GM23338 (cell line): ENCODE results near the gene PARP14. TPM values are rescaled to one million over a fixed set of nuclear protein-coding genes. Genes with fewer than 3 reads are reported as not detected.

Experiments
- ATAC-seq: fragments of 200-7000 bp; cut with Tn5 transposase; 3 replicates; pipeline ENCODE4 v1.9.1; 2020
- DNase-seq: peaks from one replicate; pipeline ENCODE4 v3.0.0-alpha.2; 2015; ENCODE audit warnings: low spot score
- H2AFZ ChIP-seq: fragments of 200-600 bp; sonication (generic); 2 replicates; pipeline ENCODE4 v1.8.0; 2016; ENCODE audit warnings: antibody characterized with exemption, mild to moderate bottlenecking, moderate library complexity
- H3F3A ChIP-seq: fragments of 200-600 bp; sonication (generic); replicated peaks from 2 replicates; pipeline ENCODE4 v1.8.0; 2017; ENCODE audit warnings: antibody characterized with exemption, mixed run types, low read depth
- H3K27ac ChIP-seq: fragments of 200-600 bp; sonication (generic); 2 replicates; pipeline ENCODE4 v1.6.1; 2016; ENCODE audit warnings: low read depth
- H3K27me3 ChIP-seq: fragments of 200-600 bp; sonication (generic); 2 replicates; pipeline ENCODE4 v1.8.0; 2016; ENCODE audit warnings: mild to moderate bottlenecking, mixed run types, moderate library complexity; ENCODE audit not compliant: insufficient read depth
- H3K36me3 ChIP-seq: fragments of 200-600 bp; sonication (generic); 2 replicates; pipeline ENCODE4 v1.8.0; 2016; ENCODE audit warnings: mild to moderate bottlenecking; ENCODE audit not compliant: insufficient read depth
- H3K4me1 ChIP-seq: fragments of 200-600 bp; sonication (generic); 2 replicates; pipeline ENCODE4 v1.8.0; 2016; ENCODE audit warnings: mild to moderate bottlenecking, moderate library complexity; ENCODE audit not compliant: insufficient read depth
- H3K4me2 ChIP-seq: fragments of 200-600 bp; sonication (generic); 2 replicates; pipeline ENCODE4 v1.7.1; 2017; ENCODE audit warnings: mixed run types
- H3K4me3 ChIP-seq: fragments of 200-600 bp; sonication (generic); 2 replicates; pipeline ENCODE4 v1.6.1; 2016; ENCODE audit warnings: mixed run types
- H3K79me2 ChIP-seq: fragments of 200-600 bp; sonication (generic); replicated peaks from 2 replicates; pipeline ENCODE4 v1.8.0; 2017; ENCODE audit warnings: mild to moderate bottlenecking; ENCODE audit not compliant: insufficient read depth
- H3K9me2 ChIP-seq: fragments of 200-600 bp; sonication (generic); 2 replicates; pipeline ENCODE4 v1.8.0; 2017; ENCODE audit not compliant: insufficient read depth
- H4K20me1 ChIP-seq: fragments of 200-600 bp; sonication (generic); replicated peaks from 2 replicates; pipeline ENCODE4 v1.8.0; 2017; ENCODE audit warnings: mild to moderate bottlenecking; ENCODE audit not compliant: insufficient read depth
- H3K27ac Mint-ChIP-seq: 2 replicates; pipeline ENCODE4 v1.8.0; 2020; ENCODE audit warnings: inconsistent platforms, mild to moderate bottlenecking, moderate library complexity, mixed read lengths
- H3K27me3 Mint-ChIP-seq: 3 replicates; pipeline ENCODE4 v1.8.0; 2022; ENCODE audit warnings: low read depth, mild to moderate bottlenecking, moderate library complexity, mixed read lengths, inconsistent platforms; ENCODE audit not compliant: insufficient read depth, poor library complexity
- H3K36me3 Mint-ChIP-seq: 3 replicates; pipeline ENCODE4 v1.8.0; 2021; ENCODE audit warnings: low read depth, mild to moderate bottlenecking, inconsistent platforms, moderate library complexity, mixed read lengths
- H3K4me1 Mint-ChIP-seq: 3 replicates; pipeline ENCODE4 v1.8.0; 2020; ENCODE audit warnings: mild to moderate bottlenecking, inconsistent platforms, mixed read lengths
- H3K4me3 Mint-ChIP-seq: 3 replicates; pipeline ENCODE4 v1.8.0; 2021; ENCODE audit warnings: moderate library complexity, mild to moderate bottlenecking, inconsistent platforms, mixed read lengths
- H3K9me3 Mint-ChIP-seq: 3 replicates; pipeline ENCODE4 v1.8.0; 2020; ENCODE audit warnings: moderate library complexity, mild to moderate bottlenecking, inconsistent platforms, mixed read lengths
- EZH2 ChIP-seq: fragments of 200-600 bp; sonication (generic); IDR thresholded peaks from one replicate; pipeline ENCODE4 v1.8.0; 2017; ENCODE audit warnings: antibody characterized with exemption, mild to moderate bottlenecking, low read depth; ENCODE audit not compliant: unreplicated experiment
- JUNB ChIP-seq: IDR thresholded peaks from one replicate; pipeline ENCODE4 v1.6.1; 2016; ENCODE audit warnings: antibody characterized with exemption; ENCODE audit not compliant: unreplicated experiment
- NANOG ChIP-seq: IDR thresholded peaks from 2 replicates; pipeline ENCODE4 v1.6.1; 2016; ENCODE audit warnings: antibody characterized with exemption, borderline replicate concordance
- ZNF114 ChIP-seq: fragments of 250-450 bp; sonication (Bioruptor Pico); IDR thresholded peaks from 2 replicates; pipeline ENCODE4 v1.5.0; 2020; ENCODE audit warnings: mild to moderate bottlenecking, moderate library complexity
- polyA plus RNA-seq: library from polyadenylated mRNA; unstranded; fragments of >200 nt; fragmentation: Nextera tagmentation; extraction: Ambion mirVana; gene quantifications from 2 replicates; pipeline ENCODE4 v1.2.1, GENCODE V29; 2016
- total RNA-seq: library from RNA; depleted of rRNA; stranded (reverse); fragments of >200 nt; shearing (Covaris generic); gene quantifications from 2 replicates; pipeline ENCODE4 v1.2.3, GENCODE V29; 2014
- TF ChIP-seq, protein P1 (sequence below): fragments of 250-450 bp; sonication (Bioruptor Pico); IDR thresholded peaks from 2 replicates; pipeline ENCODE4 v1.5.0; 2020; ENCODE audit warnings: mild to moderate bottlenecking, moderate library complexity
- TF ChIP-seq, protein P2 (sequence below): IDR thresholded peaks from one replicate; pipeline ENCODE4 v1.6.1; 2018; ENCODE audit warnings: antibody characterized with exemption; ENCODE audit not compliant: unreplicated experiment
- TF ChIP-seq, protein P3 (sequence below): IDR thresholded peaks from 2 replicates; pipeline ENCODE4 v1.6.1; 2016; ENCODE audit warnings: antibody characterized with exemption

Gene PARP14
- total and polyA plus RNA-seq, 2 experiments from 2014 or later, result 7.8 to 26.0 TPM

DNA sequence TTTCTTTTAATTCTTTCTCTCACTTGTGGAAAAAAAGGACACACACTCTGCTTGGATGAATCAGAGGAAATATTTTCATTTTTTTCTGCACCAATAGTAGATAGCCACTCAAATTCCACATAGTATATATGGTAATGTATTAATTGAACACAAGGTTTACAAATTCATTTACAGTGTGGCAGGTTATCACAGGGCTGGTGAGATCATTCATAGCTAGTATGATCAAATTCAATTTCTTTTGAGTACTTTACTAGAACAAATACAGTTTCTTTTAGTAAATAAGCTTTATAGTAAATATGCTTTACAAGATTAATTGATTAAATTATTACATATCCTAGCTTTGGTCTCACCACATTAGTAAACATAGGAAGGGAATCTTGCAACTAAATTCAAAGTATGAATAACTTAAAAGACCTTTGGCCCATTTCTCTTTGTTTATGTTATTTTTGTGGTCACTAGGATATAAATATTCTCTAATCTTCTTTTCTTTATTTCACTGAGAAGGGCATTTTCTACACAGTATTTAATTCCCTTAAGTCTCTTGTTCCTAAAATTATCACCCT, 40.1 kb upstream of the PARP14 start (continued):
- TF ChIP-seq, protein P1, sequence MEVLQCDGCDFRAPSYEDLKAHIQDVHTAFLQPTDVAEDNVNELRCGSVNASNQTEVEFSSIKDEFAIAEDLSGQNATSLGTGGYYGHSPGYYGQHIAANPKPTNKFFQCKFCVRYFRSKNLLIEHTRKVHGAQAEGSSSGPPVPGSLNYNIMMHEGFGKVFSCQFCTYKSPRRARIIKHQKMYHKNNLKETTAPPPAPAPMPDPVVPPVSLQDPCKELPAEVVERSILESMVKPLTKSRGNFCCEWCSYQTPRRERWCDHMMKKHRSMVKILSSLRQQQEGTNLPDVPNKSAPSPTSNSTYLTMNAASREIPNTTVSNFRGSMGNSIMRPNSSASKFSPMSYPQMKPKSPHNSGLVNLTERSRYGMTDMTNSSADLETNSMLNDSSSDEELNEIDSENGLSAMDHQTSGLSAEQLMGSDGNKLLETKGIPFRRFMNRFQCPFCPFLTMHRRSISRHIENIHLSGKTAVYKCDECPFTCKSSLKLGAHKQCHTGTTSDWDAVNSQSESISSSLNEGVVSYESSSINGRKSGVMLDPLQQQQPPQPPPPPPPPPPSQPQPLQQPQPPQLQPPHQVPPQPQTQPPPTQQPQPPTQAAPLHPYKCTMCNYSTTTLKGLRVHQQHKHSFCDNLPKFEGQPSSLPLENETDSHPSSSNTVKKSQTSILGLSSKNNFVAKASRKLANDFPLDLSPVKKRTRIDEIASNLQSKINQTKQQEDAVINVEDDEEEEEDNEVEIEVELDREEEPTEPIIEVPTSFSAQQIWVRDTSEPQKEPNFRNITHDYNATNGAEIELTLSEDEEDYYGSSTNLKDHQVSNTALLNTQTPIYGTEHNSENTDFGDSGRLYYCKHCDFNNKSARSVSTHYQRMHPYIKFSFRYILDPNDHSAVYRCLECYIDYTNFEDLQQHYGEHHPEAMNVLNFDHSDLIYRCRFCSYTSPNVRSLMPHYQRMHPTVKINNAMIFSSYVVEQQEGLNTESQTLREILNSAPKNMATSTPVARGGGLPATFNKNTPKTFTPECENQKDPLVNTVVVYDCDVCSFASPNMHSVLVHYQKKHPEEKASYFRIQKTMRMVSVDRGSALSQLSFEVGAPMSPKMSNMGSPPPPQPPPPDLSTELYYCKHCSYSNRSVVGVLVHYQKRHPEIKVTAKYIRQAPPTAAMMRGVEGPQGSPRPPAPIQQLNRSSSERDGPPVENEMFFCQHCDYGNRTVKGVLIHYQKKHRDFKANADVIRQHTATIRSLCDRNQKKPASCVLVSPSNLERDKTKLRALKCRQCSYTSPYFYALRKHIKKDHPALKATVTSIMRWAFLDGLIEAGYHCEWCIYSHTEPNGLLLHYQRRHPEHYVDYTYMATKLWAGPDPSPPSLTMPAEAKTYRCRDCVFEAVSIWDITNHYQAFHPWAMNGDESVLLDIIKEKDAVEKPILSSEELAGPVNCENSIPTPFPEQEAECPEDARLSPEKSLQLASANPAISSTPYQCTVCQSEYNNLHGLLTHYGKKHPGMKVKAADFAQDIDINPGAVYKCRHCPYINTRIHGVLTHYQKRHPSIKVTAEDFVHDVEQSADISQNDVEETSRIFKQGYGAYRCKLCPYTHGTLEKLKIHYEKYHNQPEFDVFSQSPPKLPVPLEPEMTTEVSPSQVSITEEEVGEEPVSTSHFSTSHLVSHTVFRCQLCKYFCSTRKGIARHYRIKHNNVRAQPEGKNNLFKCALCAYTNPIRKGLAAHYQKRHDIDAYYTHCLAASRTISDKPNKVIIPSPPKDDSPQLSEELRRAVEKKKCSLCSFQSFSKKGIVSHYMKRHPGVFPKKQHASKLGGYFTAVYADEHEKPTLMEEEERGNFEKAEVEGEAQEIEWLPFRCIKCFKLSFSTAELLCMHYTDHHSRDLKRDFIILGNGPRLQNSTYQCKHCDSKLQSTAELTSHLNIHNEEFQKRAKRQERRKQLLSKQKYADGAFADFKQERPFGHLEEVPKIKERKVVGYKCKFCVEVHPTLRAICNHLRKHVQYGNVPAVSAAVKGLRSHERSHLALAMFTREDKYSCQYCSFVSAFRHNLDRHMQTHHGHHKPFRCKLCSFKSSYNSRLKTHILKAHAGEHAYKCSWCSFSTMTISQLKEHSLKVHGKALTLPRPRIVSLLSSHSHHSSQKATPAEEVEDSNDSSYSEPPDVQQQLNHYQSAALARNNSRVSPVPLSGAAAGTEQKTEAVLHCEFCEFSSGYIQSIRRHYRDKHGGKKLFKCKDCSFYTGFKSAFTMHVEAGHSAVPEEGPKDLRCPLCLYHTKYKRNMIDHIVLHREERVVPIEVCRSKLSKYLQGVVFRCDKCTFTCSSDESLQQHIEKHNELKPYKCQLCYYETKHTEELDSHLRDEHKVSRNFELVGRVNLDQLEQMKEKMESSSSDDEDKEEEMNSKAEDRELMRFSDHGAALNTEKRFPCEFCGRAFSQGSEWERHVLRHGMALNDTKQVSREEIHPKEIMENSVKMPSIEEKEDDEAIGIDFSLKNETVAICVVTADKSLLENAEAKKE, result no peak

DNA sequence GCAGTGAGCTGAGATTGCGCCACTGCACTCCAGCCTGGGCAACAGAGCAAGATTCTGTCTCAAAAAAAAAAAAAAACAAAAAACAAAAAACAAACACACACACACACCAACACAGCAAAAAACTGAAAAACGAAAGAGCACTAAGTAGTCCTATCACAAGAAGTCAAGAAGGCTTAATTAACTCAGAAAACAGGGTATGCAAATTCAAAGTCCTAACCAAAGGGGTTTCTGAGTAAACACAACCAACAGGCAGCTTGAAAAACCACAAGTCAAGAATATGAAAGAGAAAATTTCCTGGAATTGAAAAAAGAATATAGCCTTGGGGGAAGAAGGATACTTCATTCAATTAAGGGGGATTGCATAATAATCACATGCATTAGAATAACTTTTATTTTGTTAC, 37.7 kb upstream of the PARP14 start:
- H3K79me2 ChIP-seq, result no peaks in the 10 kb centered on the region
- H3K27me3 ChIP-seq, result no peaks in the 10 kb centered on the region
- no peaks in the 10 kb centered on the region for H4K20me1 ChIP-seq
- H3K27ac ChIP-seq, result no peak overlapping the region
- H3F3A ChIP-seq, result no peaks in the 10 kb centered on the region
- Mint-ChIP-seq H3K27me3 (peaks cover 6% of the 10 kb centered on the region), H3K27ac (no peak overlapping the region), H3K36me3 (no peaks in the 10 kb centered on the region), H3K9me3 (no peaks in the 10 kb centered on the region; the same call in 2 of the 3 replicates), H3K4me3 (no peak overlapping the region), H3K4me1 (peaks cover 5% of the 10 kb centered on the region; the same call in 1 of the 3 replicates)
- DNase-seq (no peak), ATAC-seq (no peak)
- H3K36me3 ChIP-seq, result no peaks in the 10 kb centered on the region
- H3K4me2 ChIP-seq, result no peak overlapping the region
- H3K4me3 ChIP-seq, result no peak overlapping the region
- no peaks in the 10 kb centered on the region for H3K9me2 ChIP-seq
- H3K4me1 ChIP-seq, result peaks cover 4% of the 10 kb centered on the region; the same call in 1 of the 2 replicates
- no peak overlapping the region for H2AFZ ChIP-seq
- TF ChIP-seq, protein P2, sequence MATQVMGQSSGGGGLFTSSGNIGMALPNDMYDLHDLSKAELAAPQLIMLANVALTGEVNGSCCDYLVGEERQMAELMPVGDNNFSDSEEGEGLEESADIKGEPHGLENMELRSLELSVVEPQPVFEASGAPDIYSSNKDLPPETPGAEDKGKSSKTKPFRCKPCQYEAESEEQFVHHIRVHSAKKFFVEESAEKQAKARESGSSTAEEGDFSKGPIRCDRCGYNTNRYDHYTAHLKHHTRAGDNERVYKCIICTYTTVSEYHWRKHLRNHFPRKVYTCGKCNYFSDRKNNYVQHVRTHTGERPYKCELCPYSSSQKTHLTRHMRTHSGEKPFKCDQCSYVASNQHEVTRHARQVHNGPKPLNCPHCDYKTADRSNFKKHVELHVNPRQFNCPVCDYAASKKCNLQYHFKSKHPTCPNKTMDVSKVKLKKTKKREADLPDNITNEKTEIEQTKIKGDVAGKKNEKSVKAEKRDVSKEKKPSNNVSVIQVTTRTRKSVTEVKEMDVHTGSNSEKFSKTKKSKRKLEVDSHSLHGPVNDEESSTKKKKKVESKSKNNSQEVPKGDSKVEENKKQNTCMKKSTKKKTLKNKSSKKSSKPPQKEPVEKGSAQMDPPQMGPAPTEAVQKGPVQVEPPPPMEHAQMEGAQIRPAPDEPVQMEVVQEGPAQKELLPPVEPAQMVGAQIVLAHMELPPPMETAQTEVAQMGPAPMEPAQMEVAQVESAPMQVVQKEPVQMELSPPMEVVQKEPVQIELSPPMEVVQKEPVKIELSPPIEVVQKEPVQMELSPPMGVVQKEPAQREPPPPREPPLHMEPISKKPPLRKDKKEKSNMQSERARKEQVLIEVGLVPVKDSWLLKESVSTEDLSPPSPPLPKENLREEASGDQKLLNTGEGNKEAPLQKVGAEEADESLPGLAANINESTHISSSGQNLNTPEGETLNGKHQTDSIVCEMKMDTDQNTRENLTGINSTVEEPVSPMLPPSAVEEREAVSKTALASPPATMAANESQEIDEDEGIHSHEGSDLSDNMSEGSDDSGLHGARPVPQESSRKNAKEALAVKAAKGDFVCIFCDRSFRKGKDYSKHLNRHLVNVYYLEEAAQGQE, result no peak
- TF ChIP-seq, protein P3, sequence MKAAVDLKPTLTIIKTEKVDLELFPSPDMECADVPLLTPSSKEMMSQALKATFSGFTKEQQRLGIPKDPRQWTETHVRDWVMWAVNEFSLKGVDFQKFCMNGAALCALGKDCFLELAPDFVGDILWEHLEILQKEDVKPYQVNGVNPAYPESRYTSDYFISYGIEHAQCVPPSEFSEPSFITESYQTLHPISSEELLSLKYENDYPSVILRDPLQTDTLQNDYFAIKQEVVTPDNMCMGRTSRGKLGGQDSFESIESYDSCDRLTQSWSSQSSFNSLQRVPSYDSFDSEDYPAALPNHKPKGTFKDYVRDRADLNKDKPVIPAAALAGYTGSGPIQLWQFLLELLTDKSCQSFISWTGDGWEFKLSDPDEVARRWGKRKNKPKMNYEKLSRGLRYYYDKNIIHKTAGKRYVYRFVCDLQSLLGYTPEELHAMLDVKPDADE, result no peak
- TF ChIP-seq JUNB (no peak), EZH2 (no peak), NANOG (no peak), ZNF114 (CRISPR knock-in tag) (no peak)
